GM12878 (cell line): Measurements from ENCODE around the gene SP3.

ENCODE experiments used
- EP300 ChIP-seq, 2 experiments: fragments of 150-350 bp in 1 of 2; IDR thresholded peaks; 2 replicates each; pipeline ENCODE4 v1.6.1; 2011 to 2012; ENCODE audit warnings: low read depth in 2 of 2, low read length in 2 of 2, borderline replicate concordance in 1 of 2, improper control_type of control experiment in 1 of 2, inconsistent platforms in 1 of 2; ENCODE audit not compliant: control insufficient read depth in 1 of 2
- MYC ChIP-seq: IDR thresholded peaks from 2 replicates; pipeline ENCODE4 v1.6.1; 2011; ENCODE audit warnings: mild to moderate bottlenecking, low read length, moderate library complexity, inconsistent platforms; ENCODE audit not compliant: insufficient read depth, insufficient replicate concordance, insufficient read length, severe bottlenecking
- POLR2AphosphoS5 ChIP-seq: IDR thresholded peaks from 2 replicates; pipeline ENCODE4 v1.6.1; 2011; ENCODE audit warnings: mild to moderate bottlenecking, low read length, inconsistent platforms
- TF ChIP-seq, protein P1 (sequence below), 3 experiments: IDR thresholded peaks in 2 of 3; conservative IDR thresholded peaks in 1 of 3; 2 replicates each; pipeline ENCODE4 v1.5.1; 2011; ENCODE audit warnings: low read depth in 3 of 3, low read length in 3 of 3, mild to moderate bottlenecking in 3 of 3, control low read depth in 2 of 3, moderate library complexity in 2 of 3, inconsistent platforms in 1 of 3, mixed read lengths in 1 of 3; ENCODE audit not compliant: control insufficient read depth in 2 of 3, insufficient read depth in 1 of 3; ENCODE audit errors: extremely low read depth in 1 of 3

DNA sequence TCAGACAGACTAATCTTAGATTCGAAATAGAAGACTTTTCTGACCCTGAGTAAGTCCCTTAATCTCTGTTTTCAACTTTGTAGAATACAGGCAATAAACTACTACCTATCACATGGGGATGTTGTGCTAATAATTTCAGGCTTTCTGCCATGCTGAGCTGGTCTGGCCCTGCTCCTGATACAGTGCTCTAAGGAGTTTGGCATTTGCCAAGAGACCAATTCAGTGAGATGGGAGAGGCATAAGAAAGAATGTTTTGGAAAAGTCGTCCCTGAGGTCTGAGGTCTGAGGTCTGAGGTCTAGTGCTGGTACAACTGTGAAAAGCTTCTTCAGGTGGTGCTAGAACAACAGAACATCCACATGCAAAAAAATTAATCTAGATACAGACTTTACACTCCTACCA is 35.9 kb upstream of the SP3 start:
- TF ChIP-seq MYC (no peak), EP300 (IDR thresholded peaks at IDR 0.05; ENCODE audit: borderline replicate concordance in 1 of 2, control insufficient read depth in 1 of 2, low read depth in 2 of 2, low read length in 2 of 2) (no peak), POLR2AphosphoS5 (no peak)
- TF ChIP-seq, protein P1, sequence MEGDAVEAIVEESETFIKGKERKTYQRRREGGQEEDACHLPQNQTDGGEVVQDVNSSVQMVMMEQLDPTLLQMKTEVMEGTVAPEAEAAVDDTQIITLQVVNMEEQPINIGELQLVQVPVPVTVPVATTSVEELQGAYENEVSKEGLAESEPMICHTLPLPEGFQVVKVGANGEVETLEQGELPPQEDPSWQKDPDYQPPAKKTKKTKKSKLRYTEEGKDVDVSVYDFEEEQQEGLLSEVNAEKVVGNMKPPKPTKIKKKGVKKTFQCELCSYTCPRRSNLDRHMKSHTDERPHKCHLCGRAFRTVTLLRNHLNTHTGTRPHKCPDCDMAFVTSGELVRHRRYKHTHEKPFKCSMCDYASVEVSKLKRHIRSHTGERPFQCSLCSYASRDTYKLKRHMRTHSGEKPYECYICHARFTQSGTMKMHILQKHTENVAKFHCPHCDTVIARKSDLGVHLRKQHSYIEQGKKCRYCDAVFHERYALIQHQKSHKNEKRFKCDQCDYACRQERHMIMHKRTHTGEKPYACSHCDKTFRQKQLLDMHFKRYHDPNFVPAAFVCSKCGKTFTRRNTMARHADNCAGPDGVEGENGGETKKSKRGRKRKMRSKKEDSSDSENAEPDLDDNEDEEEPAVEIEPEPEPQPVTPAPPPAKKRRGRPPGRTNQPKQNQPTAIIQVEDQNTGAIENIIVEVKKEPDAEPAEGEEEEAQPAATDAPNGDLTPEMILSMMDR (IDR thresholded peaks at IDR 0.05 in 2 of 3, conservative IDR thresholded peaks at IDR 0.05 in 1 of 3; ENCODE audit: control insufficient read depth in 2 of 3, extremely low read depth in 1 of 3, insufficient read depth in 1 of 3, low read depth in 3 of 3, low read length in 3 of 3): no peak
